HepG2 (cell line): ENCODE measurements around the gene DRC3. TPM values are rescaled to one million over a fixed set of nuclear protein-coding genes. Genes with fewer than 3 reads are reported as not detected.

Source experiments
- EP300 ChIP-seq, 3 experiments: sonication (generic) in 1 of 3; formaldehyde crosslinking in 1 of 3; IDR thresholded peaks; 2 replicates each; pipeline versions ENCODE4 v1.5.1 to v1.6.1; 2011 to 2020; ENCODE audit warnings: low read depth in 2 of 3, low read length in 2 of 3, borderline replicate concordance in 1 of 3, improper control_type of control experiment in 1 of 3, mild to moderate bottlenecking in 1 of 3, missing genetic modification reagents in 1 of 3, moderate library complexity in 1 of 3
- FIP1L1 ChIP-seq: fragments of 200-400 bp; formaldehyde crosslinking; IDR thresholded peaks from 2 replicates; pipeline ENCODE4 v1.6.1; 2018; ENCODE audit warnings: low read depth, mild to moderate bottlenecking, low read length, moderate library complexity, borderline replicate concordance; ENCODE audit not compliant: insufficient read depth
- FOSL1 ChIP-seq: sonication (generic); formaldehyde crosslinking; IDR thresholded peaks from 2 replicates; pipeline ENCODE4 v1.9.0; 2021; ENCODE audit warnings: missing genetic modification reagents, borderline replicate concordance
- MBNL3 ChIP-seq: fragments of 250-450 bp; sonication (Bioruptor Pico); conservative IDR thresholded peaks from 2 replicates; pipeline ENCODE4 v1.8.0; 2022; ENCODE audit warnings: mild to moderate bottlenecking, inconsistent platforms
- STAT5B ChIP-seq: sonication (generic); formaldehyde crosslinking; IDR thresholded peaks from 2 replicates; pipeline ENCODE4 v1.4.0; 2020; ENCODE audit warnings: missing genetic modification reagents
- ZNF143 ChIP-seq: sonication (generic); formaldehyde crosslinking; IDR thresholded peaks from 2 replicates; pipeline ENCODE4 v1.4.0; 2020; ENCODE audit warnings: missing genetic modification reagents
- ZNF253 ChIP-seq: sonication (generic); formaldehyde crosslinking; IDR thresholded peaks from 2 replicates; pipeline ENCODE4 v1.8.0; 2022; ENCODE audit warnings: mild to moderate bottlenecking, missing genetic modification reagents, borderline replicate concordance
- ZNF468 ChIP-seq: sonication (generic); formaldehyde crosslinking; IDR thresholded peaks from 2 replicates; pipeline ENCODE4 v1.8.0; 2022; ENCODE audit warnings: mild to moderate bottlenecking, moderate library complexity, missing genetic modification reagents
- ZNF501 ChIP-seq: sonication (generic); formaldehyde crosslinking; IDR thresholded peaks from 2 replicates; pipeline ENCODE4 v1.5.1; 2020; ENCODE audit warnings: mild to moderate bottlenecking, moderate library complexity, missing genetic modification reagents
- ZNF891 ChIP-seq: sonication (generic); formaldehyde crosslinking; IDR thresholded peaks from 2 replicates; pipeline ENCODE4 v1.5.0; 2020; ENCODE audit warnings: mild to moderate bottlenecking, missing genetic modification reagents
- polyA plus RNA-seq, 8 experiments: library from polyadenylated mRNA; depleted of rRNA in 3 of 8; stranded (reverse) in 7 of 8; unstranded in 1 of 8; fragments of >200 nt; fragmentation: Illumina TruSeq in 4 of 8; extraction: Trizol in 4 of 8; gene quantifications; 2 replicates each; pipeline versions ENCODE4 v1.2.1 to v1.2.3, GENCODE V29; 2011 to 2016; ENCODE audit warnings: low read depth in 4 of 8, missing spikeins in 1 of 8, mixed read lengths in 1 of 8; ENCODE audit not compliant: insufficient read depth in 1 of 8
- total RNA-seq, 5 experiments: library from RNA; depleted of rRNA; stranded (reverse); fragments of >200 nt; fragmentation: Illumina TruSeq; extraction: Trizol; gene quantifications; 2 replicates each; pipeline ENCODE4 v1.2.3, GENCODE V29; 2016; ENCODE audit warnings: low read depth in 1 of 5
- TF ChIP-seq, protein P1 (sequence below): sonication (generic); formaldehyde crosslinking; IDR thresholded peaks from 2 replicates; pipeline ENCODE4 v1.4.0; 2020; ENCODE audit warnings: missing genetic modification reagents
- TF ChIP-seq, protein P2 (sequence below): sonication (generic); formaldehyde crosslinking; IDR thresholded peaks from 2 replicates; pipeline ENCODE4 v1.4.0; 2020; ENCODE audit warnings: mild to moderate bottlenecking, missing genetic modification reagents
- TF ChIP-seq, protein P3 (sequence below): sonication (generic); formaldehyde crosslinking; conservative IDR thresholded peaks from 2 replicates; pipeline ENCODE4 v1.5.0; 2020; ENCODE audit warnings: missing genetic modification reagents
- TF ChIP-seq, protein P4 (sequence below): sonication (generic); formaldehyde crosslinking; conservative IDR thresholded peaks from 2 replicates; pipeline ENCODE4 v1.4.0; 2020; ENCODE audit warnings: missing genetic modification reagents
- TF ChIP-seq, protein P5 (sequence below): sonication (generic); formaldehyde crosslinking; IDR thresholded peaks from 2 replicates; pipeline ENCODE4 v1.5.1; 2020; ENCODE audit warnings: missing genetic modification reagents, mild to moderate bottlenecking, borderline replicate concordance
- TF ChIP-seq, protein P6 (sequence below): sonication (generic); formaldehyde crosslinking; IDR thresholded peaks from 2 replicates; pipeline ENCODE4 v1.9.0; 2022; ENCODE audit warnings: low read depth, missing genetic modification reagents

Gene DRC3
- total and polyA plus RNA-seq, 2 of the 13 experiments (the other 11 are each of a cell fraction or from before 2014, with no cell fraction given): 0.53 to 0.87 TPM

DNA sequence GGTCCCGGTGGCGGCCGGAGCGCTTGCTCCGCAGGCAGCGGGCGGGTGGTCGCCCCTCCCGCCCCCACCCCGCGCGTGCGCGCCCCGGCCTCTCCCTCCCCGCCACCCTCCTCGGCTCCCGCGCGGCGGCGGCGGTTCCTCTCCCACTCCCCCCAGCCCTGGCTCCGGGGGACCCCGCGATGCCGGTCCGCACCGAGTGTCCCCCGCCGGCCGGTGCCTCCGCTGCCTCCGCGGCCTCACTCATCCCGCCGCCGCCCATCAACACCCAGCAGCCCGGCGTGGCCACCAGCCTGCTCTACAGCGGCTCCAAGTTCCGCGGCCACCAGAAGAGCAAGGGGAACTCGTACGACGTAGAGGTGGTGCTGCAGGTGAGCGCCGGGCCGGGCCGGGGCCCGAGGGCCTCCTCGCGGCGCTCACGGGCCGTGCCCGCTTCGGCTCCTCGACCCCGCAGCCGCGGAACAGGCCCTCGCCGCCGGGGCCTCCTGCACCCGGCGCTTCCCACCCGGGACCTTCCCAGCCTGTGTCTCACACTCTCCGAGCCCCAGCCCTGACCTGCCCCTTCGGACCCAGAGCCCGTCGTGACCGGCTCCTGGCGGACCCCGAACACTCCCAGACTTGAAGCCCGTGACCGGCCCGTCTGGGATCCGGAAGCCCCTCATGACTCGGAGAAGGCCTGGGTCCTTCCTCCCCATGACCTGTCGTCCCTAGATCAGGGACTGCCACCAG is 67.0 kb downstream of the DRC3 start (continued):
- TF ChIP-seq ZNF143 (no peak), FIP1L1 (no peak), MBNL3 (CRISPR knock-in tag) (no peak), ZNF468 (CRISPR knock-in tag) (no peak), ZNF891 (CRISPR knock-in tag) (no peak), EP300 (IDR thresholded peaks at IDR 0.05; ENCODE audit: low read depth in 2 of 2, low read length in 2 of 2) (no peak), EP300 (CRISPR knock-in tag; IDR thresholded peaks at IDR 0.05; ENCODE audit: borderline replicate concordance) (no peak), ZNF501 (0 out of 2 replicates have a peak, but pooled peaks have one; percentile 55), FOSL1 (CRISPR knock-in tag) (no peak), ZNF253 (CRISPR knock-in tag) (no peak), STAT5B (CRISPR knock-in tag) (no peak)
- TF ChIP-seq, protein P1, sequence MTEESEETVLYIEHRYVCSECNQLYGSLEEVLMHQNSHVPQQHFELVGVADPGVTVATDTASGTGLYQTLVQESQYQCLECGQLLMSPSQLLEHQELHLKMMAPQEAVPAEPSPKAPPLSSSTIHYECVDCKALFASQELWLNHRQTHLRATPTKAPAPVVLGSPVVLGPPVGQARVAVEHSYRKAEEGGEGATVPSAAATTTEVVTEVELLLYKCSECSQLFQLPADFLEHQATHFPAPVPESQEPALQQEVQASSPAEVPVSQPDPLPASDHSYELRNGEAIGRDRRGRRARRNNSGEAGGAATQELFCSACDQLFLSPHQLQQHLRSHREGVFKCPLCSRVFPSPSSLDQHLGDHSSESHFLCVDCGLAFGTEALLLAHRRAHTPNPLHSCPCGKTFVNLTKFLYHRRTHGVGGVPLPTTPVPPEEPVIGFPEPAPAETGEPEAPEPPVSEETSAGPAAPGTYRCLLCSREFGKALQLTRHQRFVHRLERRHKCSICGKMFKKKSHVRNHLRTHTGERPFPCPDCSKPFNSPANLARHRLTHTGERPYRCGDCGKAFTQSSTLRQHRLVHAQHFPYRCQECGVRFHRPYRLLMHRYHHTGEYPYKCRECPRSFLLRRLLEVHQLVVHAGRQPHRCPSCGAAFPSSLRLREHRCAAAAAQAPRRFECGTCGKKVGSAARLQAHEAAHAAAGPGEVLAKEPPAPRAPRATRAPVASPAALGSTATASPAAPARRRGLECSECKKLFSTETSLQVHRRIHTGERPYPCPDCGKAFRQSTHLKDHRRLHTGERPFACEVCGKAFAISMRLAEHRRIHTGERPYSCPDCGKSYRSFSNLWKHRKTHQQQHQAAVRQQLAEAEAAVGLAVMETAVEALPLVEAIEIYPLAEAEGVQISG (CRISPR knock-in tag): no peak
- TF ChIP-seq, protein P2, sequence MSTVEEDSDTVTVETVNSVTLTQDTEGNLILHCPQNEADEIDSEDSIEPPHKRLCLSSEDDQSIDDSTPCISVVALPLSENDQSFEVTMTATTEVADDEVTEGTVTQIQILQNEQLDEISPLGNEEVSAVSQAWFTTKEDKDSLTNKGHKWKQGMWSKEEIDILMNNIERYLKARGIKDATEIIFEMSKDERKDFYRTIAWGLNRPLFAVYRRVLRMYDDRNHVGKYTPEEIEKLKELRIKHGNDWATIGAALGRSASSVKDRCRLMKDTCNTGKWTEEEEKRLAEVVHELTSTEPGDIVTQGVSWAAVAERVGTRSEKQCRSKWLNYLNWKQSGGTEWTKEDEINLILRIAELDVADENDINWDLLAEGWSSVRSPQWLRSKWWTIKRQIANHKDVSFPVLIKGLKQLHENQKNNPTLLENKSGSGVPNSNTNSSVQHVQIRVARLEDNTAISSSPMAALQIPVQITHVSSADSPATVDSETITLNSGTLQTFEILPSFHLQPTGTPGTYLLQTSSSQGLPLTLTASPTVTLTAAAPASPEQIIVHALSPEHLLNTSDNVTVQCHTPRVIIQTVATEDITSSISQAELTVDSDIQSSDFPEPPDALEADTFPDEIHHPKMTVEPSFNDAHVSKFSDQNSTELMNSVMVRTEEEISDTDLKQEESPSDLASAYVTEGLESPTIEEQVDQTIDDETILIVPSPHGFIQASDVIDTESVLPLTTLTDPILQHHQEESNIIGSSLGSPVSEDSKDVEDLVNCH (CRISPR knock-in tag): no peak
- TF ChIP-seq, protein P3, sequence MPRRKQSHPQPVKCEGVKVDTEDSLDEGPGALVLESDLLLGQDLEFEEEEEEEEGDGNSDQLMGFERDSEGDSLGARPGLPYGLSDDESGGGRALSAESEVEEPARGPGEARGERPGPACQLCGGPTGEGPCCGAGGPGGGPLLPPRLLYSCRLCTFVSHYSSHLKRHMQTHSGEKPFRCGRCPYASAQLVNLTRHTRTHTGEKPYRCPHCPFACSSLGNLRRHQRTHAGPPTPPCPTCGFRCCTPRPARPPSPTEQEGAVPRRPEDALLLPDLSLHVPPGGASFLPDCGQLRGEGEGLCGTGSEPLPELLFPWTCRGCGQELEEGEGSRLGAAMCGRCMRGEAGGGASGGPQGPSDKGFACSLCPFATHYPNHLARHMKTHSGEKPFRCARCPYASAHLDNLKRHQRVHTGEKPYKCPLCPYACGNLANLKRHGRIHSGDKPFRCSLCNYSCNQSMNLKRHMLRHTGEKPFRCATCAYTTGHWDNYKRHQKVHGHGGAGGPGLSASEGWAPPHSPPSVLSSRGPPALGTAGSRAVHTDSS: no peak
- TF ChIP-seq, protein P4, sequence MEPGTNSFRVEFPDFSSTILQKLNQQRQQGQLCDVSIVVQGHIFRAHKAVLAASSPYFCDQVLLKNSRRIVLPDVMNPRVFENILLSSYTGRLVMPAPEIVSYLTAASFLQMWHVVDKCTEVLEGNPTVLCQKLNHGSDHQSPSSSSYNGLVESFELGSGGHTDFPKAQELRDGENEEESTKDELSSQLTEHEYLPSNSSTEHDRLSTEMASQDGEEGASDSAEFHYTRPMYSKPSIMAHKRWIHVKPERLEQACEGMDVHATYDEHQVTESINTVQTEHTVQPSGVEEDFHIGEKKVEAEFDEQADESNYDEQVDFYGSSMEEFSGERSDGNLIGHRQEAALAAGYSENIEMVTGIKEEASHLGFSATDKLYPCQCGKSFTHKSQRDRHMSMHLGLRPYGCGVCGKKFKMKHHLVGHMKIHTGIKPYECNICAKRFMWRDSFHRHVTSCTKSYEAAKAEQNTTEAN: no peak; the same call in 1 of the 2 replicates
- TF ChIP-seq, protein P5, sequence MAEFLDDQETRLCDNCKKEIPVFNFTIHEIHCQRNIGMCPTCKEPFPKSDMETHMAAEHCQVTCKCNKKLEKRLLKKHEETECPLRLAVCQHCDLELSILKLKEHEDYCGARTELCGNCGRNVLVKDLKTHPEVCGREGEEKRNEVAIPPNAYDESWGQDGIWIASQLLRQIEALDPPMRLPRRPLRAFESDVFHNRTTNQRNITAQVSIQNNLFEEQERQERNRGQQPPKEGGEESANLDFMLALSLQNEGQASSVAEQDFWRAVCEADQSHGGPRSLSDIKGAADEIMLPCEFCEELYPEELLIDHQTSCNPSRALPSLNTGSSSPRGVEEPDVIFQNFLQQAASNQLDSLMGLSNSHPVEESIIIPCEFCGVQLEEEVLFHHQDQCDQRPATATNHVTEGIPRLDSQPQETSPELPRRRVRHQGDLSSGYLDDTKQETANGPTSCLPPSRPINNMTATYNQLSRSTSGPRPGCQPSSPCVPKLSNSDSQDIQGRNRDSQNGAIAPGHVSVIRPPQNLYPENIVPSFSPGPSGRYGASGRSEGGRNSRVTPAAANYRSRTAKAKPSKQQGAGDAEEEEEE (CRISPR knock-in tag): no peak
- TF ChIP-seq, protein P6, sequence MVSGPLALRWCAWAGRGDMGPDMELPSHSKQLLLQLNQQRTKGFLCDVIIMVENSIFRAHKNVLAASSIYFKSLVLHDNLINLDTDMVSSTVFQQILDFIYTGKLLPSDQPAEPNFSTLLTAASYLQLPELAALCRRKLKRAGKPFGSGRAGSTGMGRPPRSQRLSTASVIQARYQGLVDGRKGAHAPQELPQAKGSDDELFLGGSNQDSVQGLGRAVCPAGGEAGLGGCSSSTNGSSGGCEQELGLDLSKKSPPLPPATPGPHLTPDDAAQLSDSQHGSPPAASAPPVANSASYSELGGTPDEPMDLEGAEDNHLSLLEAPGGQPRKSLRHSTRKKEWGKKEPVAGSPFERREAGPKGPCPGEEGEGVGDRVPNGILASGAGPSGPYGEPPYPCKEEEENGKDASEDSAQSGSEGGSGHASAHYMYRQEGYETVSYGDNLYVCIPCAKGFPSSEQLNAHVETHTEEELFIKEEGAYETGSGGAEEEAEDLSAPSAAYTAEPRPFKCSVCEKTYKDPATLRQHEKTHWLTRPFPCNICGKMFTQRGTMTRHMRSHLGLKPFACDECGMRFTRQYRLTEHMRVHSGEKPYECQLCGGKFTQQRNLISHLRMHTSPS (CRISPR knock-in tag): no peak
